D721Med (cell line): ENCODE measurements around the gene ZNF75A.
A peak's percentile ranks its signal among the peaks of the same experiment; 100 is the strongest.

Experiments used
- DNase-seq: peaks from one replicate; pipeline ENCODE4 v3.0.0; 2011; ENCODE audit warnings: low spot score; ENCODE audit not compliant: insufficient read length
- FAIRE-seq: peaks from 2 replicates; lab custom pipeline; 2011; peaks lifted over from hg19 to GRCh38; lab: Jason Lieb, UNC
- CTCF ChIP-seq: IDR thresholded peaks from 2 replicates; pipeline ENCODE4 v1.5.1; 2012; ENCODE audit warnings: mild to moderate bottlenecking, control low read depth; ENCODE audit not compliant: insufficient read depth; ENCODE audit errors: missing control alignments

Gene ZNF75A

GRCh38 chr16:3282103-3282729, 23.1 kb upstream of the ZNF75A start:
- FAIRE-seq (no peak), DNase-seq (no peak)
- no peak for TF ChIP-seq CTCF

GRCh38 chr16:3282730-3283542, 22.4 kb upstream of the ZNF75A start, which contains the start of gene ZNF263:
TSS of gene ZNF263 (plus strand) at chr16:3283491. CDS start at chr16:3283819, 328 bp downstream.
- no peak for FAIRE-seq
- peak; percentile 89 for DNase-seq
- no peak for TF ChIP-seq CTCF

GRCh38 chr16:3283543-3284447, 21.5 kb upstream of the ZNF75A start:
- FAIRE-seq (no peak), DNase-seq (no peak)
- TF ChIP-seq CTCF, result no peak

- no peak for TF ChIP-seq CTCF
- FAIRE-seq (no peak), DNase-seq (no peak)
Observed at GRCh38 chr16:3285131-3285530, 20.2 kb upstream of the ZNF75A start.

GRCh38 chr16:3289998-3290673, 15.2 kb upstream of the ZNF75A start:
- no peak for FAIRE-seq
- no peak for DNase-seq
- no peak for TF ChIP-seq CTCF

GRCh38 chr16:3292604-3293003, 12.7 kb upstream of the ZNF75A start:
- DNase-seq, result no peak
- TF ChIP-seq CTCF, result no peak
- FAIRE-seq, result no peak
